Measurements from ENCODE around the gene PMS1.
A peak's percentile ranks its signal among the peaks of the same experiment; 100 is the strongest.

Gene PMS1

GRCh38 chr2:189797902-189798301 is 13.7 kb downstream of the PMS1 start:
- no peaks in the 10 kb centered on the region for H3K27me3 Mint-ChIP-seq
- ATAC-seq = no peak
- H3K4me1 Mint-ChIP-seq = no peaks in the 10 kb centered on the region
- no peak overlapping the region for H3K4me3 Mint-ChIP-seq
- no peak overlapping the region for H3K27ac Mint-ChIP-seq
- H3K9me3 Mint-ChIP-seq = no peaks in the 10 kb centered on the region
- H3K36me3 Mint-ChIP-seq = peaks cover 33% of the 10 kb centered on the region

GRCh38 chr2:189798312-189799029 is 14.2 kb downstream of the PMS1 start:
- Mint-ChIP-seq H3K36me3 (peaks cover 33% of the 10 kb centered on the region), H3K4me3 (no peak overlapping the region), H3K27me3 (no peaks in the 10 kb centered on the region), H3K4me1 (no peaks in the 10 kb centered on the region), H3K9me3 (no peaks in the 10 kb centered on the region), H3K27ac (no peak overlapping the region)
- no peak for ATAC-seq

- no peaks in the 10 kb centered on the region for H3K27me3 Mint-ChIP-seq
- no peaks in the 10 kb centered on the region for H3K4me1 Mint-ChIP-seq
- no peak overlapping the region for H3K27ac Mint-ChIP-seq
- no peak for ATAC-seq
- H3K9me3 Mint-ChIP-seq = no peaks in the 10 kb centered on the region
- H3K36me3 Mint-ChIP-seq = peaks cover 33% of the 10 kb centered on the region
- no peak overlapping the region for H3K4me3 Mint-ChIP-seq
Observed at GRCh38 chr2:189799030-189799331, 14.7 kb downstream of the PMS1 start.

GRCh38 chr2:189799531-189799930 is 15.3 kb downstream of the PMS1 start:
- H3K27me3 Mint-ChIP-seq = no peaks in the 10 kb centered on the region
- no peaks in the 10 kb centered on the region for H3K9me3 Mint-ChIP-seq
- no peak overlapping the region for H3K4me3 Mint-ChIP-seq
- H3K36me3 Mint-ChIP-seq = peaks cover 33% of the 10 kb centered on the region
- H3K4me1 Mint-ChIP-seq = no peaks in the 10 kb centered on the region
- no peak overlapping the region for H3K27ac Mint-ChIP-seq
- no peak for ATAC-seq

- ATAC-seq = no peak
- Mint-ChIP-seq H3K27ac (no peak overlapping the region), H3K4me1 (no peaks in the 10 kb centered on the region), H3K9me3 (no peaks in the 10 kb centered on the region), H3K36me3 (peaks cover 33% of the 10 kb centered on the region), H3K4me3 (no peak overlapping the region), H3K27me3 (no peaks in the 10 kb centered on the region)
Observed at GRCh38 chr2:189802396-189802912, 18.2 kb downstream of the PMS1 start.

GRCh38 chr2:189803431-189803830 is 19.2 kb downstream of the PMS1 start:
- Mint-ChIP-seq H3K27ac (no peak overlapping the region), H3K27me3 (no peaks in the 10 kb centered on the region), H3K9me3 (no peaks in the 10 kb centered on the region), H3K4me3 (no peak overlapping the region), H3K36me3 (peaks cover 27% of the 10 kb centered on the region), H3K4me1 (no peaks in the 10 kb centered on the region)
- no peak for ATAC-seq

- no peak overlapping the region for H3K27ac Mint-ChIP-seq
Observed at GRCh38 chr2:189818249-189819038, 34.2 kb downstream of the PMS1 start.

GRCh38 chr2:189819297-189819704 is 35.1 kb downstream of the PMS1 start:
- peaks cover 63% of the 10 kb centered on the region for H3K36me3 Mint-ChIP-seq
- H3K9me3 Mint-ChIP-seq = no peaks in the 10 kb centered on the region
- ATAC-seq = no peak
- no peak overlapping the region for H3K4me3 Mint-ChIP-seq
- H3K4me1 Mint-ChIP-seq = peaks cover 6% of the 10 kb centered on the region
- no peaks in the 10 kb centered on the region for H3K27me3 Mint-ChIP-seq
- no peak overlapping the region for H3K27ac Mint-ChIP-seq

More at GRCh38 chr2:189818249-189819038, 34.2 kb downstream of the PMS1 start:
- H3K36me3 Mint-ChIP-seq = peaks cover 71% of the 10 kb centered on the region
- H3K9me3 Mint-ChIP-seq = no peaks in the 10 kb centered on the region
- no peaks in the 10 kb centered on the region for H3K27me3 Mint-ChIP-seq
- no peak overlapping the region for H3K4me3 Mint-ChIP-seq
- ATAC-seq = no peak
- H3K4me1 Mint-ChIP-seq = peaks cover 6% of the 10 kb centered on the region

GRCh38 chr2:189821953-189822748 is 37.9 kb downstream of the PMS1 start:
- H3K4me1 Mint-ChIP-seq = peaks cover 6% of the 10 kb centered on the region
- peaks cover 49% of the 10 kb centered on the region for H3K36me3 Mint-ChIP-seq
- no peak overlapping the region for H3K4me3 Mint-ChIP-seq
- no peak overlapping the region for H3K27ac Mint-ChIP-seq
- H3K9me3 Mint-ChIP-seq = no peaks in the 10 kb centered on the region
- no peaks in the 10 kb centered on the region for H3K27me3 Mint-ChIP-seq
- ATAC-seq = peak; percentile 66

GRCh38 chr2:189824694-189825396 is 40.6 kb downstream of the PMS1 start:
- ATAC-seq = no peak
- Mint-ChIP-seq H3K4me1 (no peaks in the 10 kb centered on the region), H3K27me3 (no peaks in the 10 kb centered on the region), H3K4me3 (no peak overlapping the region), H3K27ac (no peak overlapping the region), H3K36me3 (peaks cover 50% of the 10 kb centered on the region), H3K9me3 (no peaks in the 10 kb centered on the region)

GRCh38 chr2:189826039-189826438 is 41.8 kb downstream of the PMS1 start:
- H3K27me3 Mint-ChIP-seq = no peaks in the 10 kb centered on the region
- no peak for ATAC-seq
- H3K4me3 Mint-ChIP-seq = no peak overlapping the region
- H3K9me3 Mint-ChIP-seq = no peaks in the 10 kb centered on the region
- H3K27ac Mint-ChIP-seq = no peak overlapping the region
- peaks cover 51% of the 10 kb centered on the region for H3K36me3 Mint-ChIP-seq
- no peaks in the 10 kb centered on the region for H3K4me1 Mint-ChIP-seq

- Mint-ChIP-seq H3K4me1 (peaks cover 6% of the 10 kb centered on the region), H3K9me3 (no peaks in the 10 kb centered on the region), H3K27me3 (no peaks in the 10 kb centered on the region), H3K4me3 (no peak overlapping the region), H3K36me3 (peaks cover 56% of the 10 kb centered on the region), H3K27ac (no peak overlapping the region)
- ATAC-seq = no peak
Observed at GRCh38 chr2:189829102-189829833, 45.0 kb downstream of the PMS1 start.

GRCh38 chr2:189830510-189830909 is 46.3 kb downstream of the PMS1 start:
- Mint-ChIP-seq H3K27me3 (no peaks in the 10 kb centered on the region), H3K27ac (peak overlapping the region; percentile 9), H3K4me3 (no peak overlapping the region), H3K36me3 (peaks cover 58% of the 10 kb centered on the region), H3K9me3 (no peaks in the 10 kb centered on the region), H3K4me1 (peaks cover 8% of the 10 kb centered on the region)
- no peak for ATAC-seq

- peaks cover 51% of the 10 kb centered on the region for H3K36me3 Mint-ChIP-seq
- peak; percentile 84 for ATAC-seq
- no peaks in the 10 kb centered on the region for H3K27me3 Mint-ChIP-seq
- H3K9me3 Mint-ChIP-seq = no peaks in the 10 kb centered on the region
- peaks cover 13% of the 10 kb centered on the region for H3K4me1 Mint-ChIP-seq
- peak overlapping the region; percentile 14 for H3K27ac Mint-ChIP-seq
- H3K4me3 Mint-ChIP-seq = no peak overlapping the region
Observed at GRCh38 chr2:189834059-189834458, 49.8 kb downstream of the PMS1 start.
